Ovary (tissue), 3 donors: ENCODE measurements around the gene IFIT1.

Source experiments
- CTCF ChIP-seq, 3 donors: fragments of 450-650 bp in 2 of 3; fragments of 200-600 bp in 1 of 3; IDR thresholded peaks; one replicate each; pipeline versions ENCODE4 v1.5.1 to v1.8.0; 2016 to 2022; ENCODE audit warnings: antibody characterized with exemption in 3 of 3, mild to moderate bottlenecking in 1 of 3
- POLR2A ChIP-seq: fragments of 450-650 bp; IDR thresholded peaks from one replicate; pipeline ENCODE4 v1.6.1; 2017; ENCODE audit warnings: antibody characterized with exemption, mild to moderate bottlenecking, moderate library complexity
- donor health status: DM: no; HTN: no; CAD: no.

GRCh38 chr10:89384474-89385340, 7.7 kb upstream of the IFIT1 start:
- TF ChIP-seq POLR2A (no peak), CTCF (IDR thresholded peaks at IDR 0.05) (no peak)
